ENCODE measurements around the gene CMC1. TPM values are rescaled to one million over a fixed set of nuclear protein-coding genes. Genes with fewer than 3 reads are reported as not detected.

The CMC1 gene
- total RNA-seq, 1 experiment from 2014 or later = 29.9 TPM

GRCh38 chr3:28337230-28337629 lies 95.8 kb downstream of the CMC1 start:
- H3K4me1 ChIP-seq (ENCODE audit: low read length) = no peaks in the 10 kb centered on the region
- no peak overlapping the region for H3K9ac ChIP-seq (ENCODE audit: low read length)
- no peak overlapping the region for H3K27ac ChIP-seq (ENCODE audit: low read length)
- peaks cover 26% of the 10 kb centered on the region for H3K79me2 ChIP-seq (ENCODE audit: low read length)
- H2AFZ ChIP-seq (ENCODE audit: low read length) = no peak overlapping the region
- no peaks in the 10 kb centered on the region for H3K27me3 ChIP-seq (ENCODE audit: low read length)
- no peaks in the 10 kb centered on the region for H3K9me2 ChIP-seq (replicated peaks; ENCODE audit: insufficient read depth, low read length)
- H4K20me1 ChIP-seq (ENCODE audit: insufficient read depth, low read depth, low read length) = no peaks in the 10 kb centered on the region
- no peak for DNase-seq
- H3K9me3 ChIP-seq (ENCODE audit: low read length) = no peaks in the 10 kb centered on the region
- no peak overlapping the region for H3K4me3 ChIP-seq (ENCODE audit: low read length)
- H3K4me2 ChIP-seq (ENCODE audit: low read depth, low read length, poor library complexity, severe bottlenecking) = no peak overlapping the region
- H3K36me3 ChIP-seq (ENCODE audit: insufficient read depth, low read length) = peaks cover 20% of the 10 kb centered on the region; the same call in 1 of the 2 replicates

GRCh38 chr3:28343144-28343543 lies 101.7 kb downstream of the CMC1 start:
- Histone ChIP-seq H4K20me1 (ENCODE audit: insufficient read depth, low read depth, low read length) (no peaks in the 10 kb centered on the region; the same call in 1 of the 2 replicates), H2AFZ (ENCODE audit: low read length) (no peak overlapping the region), H3K27me3 (ENCODE audit: low read length) (no peaks in the 10 kb centered on the region), H3K9ac (ENCODE audit: low read length) (no peak overlapping the region), H3K27ac (ENCODE audit: low read length) (no peak overlapping the region), H3K9me2 (replicated peaks; ENCODE audit: insufficient read depth, low read length) (no peaks in the 10 kb centered on the region), H3K4me3 (ENCODE audit: low read length) (no peak overlapping the region), H3K9me3 (ENCODE audit: low read length) (no peaks in the 10 kb centered on the region), H3K4me1 (ENCODE audit: low read length) (peaks cover 51% of the 10 kb centered on the region), H3K4me2 (ENCODE audit: low read depth, low read length, poor library complexity, severe bottlenecking) (no peak overlapping the region), H3K79me2 (ENCODE audit: low read length) (peaks cover 83% of the 10 kb centered on the region), H3K36me3 (ENCODE audit: insufficient read depth, low read length) (peaks cover 15% of the 10 kb centered on the region; the same call in 1 of the 2 replicates)
- no peak for DNase-seq

GRCh38 chr3:28345690-28346089 lies 104.3 kb downstream of the CMC1 start:
- H3K4me2 ChIP-seq (ENCODE audit: low read depth, low read length, poor library complexity, severe bottlenecking) = peak overlapping the region; percentile 83

GRCh38 chr3:28347374-28348264 lies 106.2 kb downstream of the CMC1 start:
- Histone ChIP-seq H3K4me3 (ENCODE audit: low read length) (peak overlapping the region; percentile 95), H3K9me3 (ENCODE audit: low read length) (no peaks in the 10 kb centered on the region), H3K9ac (ENCODE audit: low read length) (peak overlapping the region; percentile 98), H3K79me2 (ENCODE audit: low read length) (peaks cover 63% of the 10 kb centered on the region), H4K20me1 (ENCODE audit: insufficient read depth, low read depth, low read length) (no peaks in the 10 kb centered on the region; the same call in 1 of the 2 replicates), H3K27me3 (ENCODE audit: low read length) (no peaks in the 10 kb centered on the region), H3K36me3 (ENCODE audit: insufficient read depth, low read length) (no peaks in the 10 kb centered on the region), H2AFZ (ENCODE audit: low read length) (no peak overlapping the region), H3K9me2 (replicated peaks; ENCODE audit: insufficient read depth, low read length) (no peaks in the 10 kb centered on the region), H3K27ac (ENCODE audit: low read length) (no peak overlapping the region), H3K4me2 (ENCODE audit: low read depth, low read length, poor library complexity, severe bottlenecking) (peak overlapping the region; percentile 83), H3K4me1 (ENCODE audit: low read length) (peaks cover 59% of the 10 kb centered on the region)
- DNase-seq = peak; percentile 41

More at GRCh38 chr3:28345690-28346089, 104.3 kb downstream of the CMC1 start:
- H3K9me2 ChIP-seq (replicated peaks; ENCODE audit: insufficient read depth, low read length) = no peaks in the 10 kb centered on the region
- H3K27me3 ChIP-seq (ENCODE audit: low read length) = no peaks in the 10 kb centered on the region
- peaks cover 78% of the 10 kb centered on the region for H3K79me2 ChIP-seq (ENCODE audit: low read length)
- no peaks in the 10 kb centered on the region; the same call in 1 of the 2 replicates for H4K20me1 ChIP-seq (ENCODE audit: insufficient read depth, low read depth, low read length)
- H3K4me1 ChIP-seq (ENCODE audit: low read length) = peaks cover 61% of the 10 kb centered on the region
- H3K36me3 ChIP-seq (ENCODE audit: insufficient read depth, low read length) = no peaks in the 10 kb centered on the region
- no peak overlapping the region for H2AFZ ChIP-seq (ENCODE audit: low read length)
- no peak overlapping the region for H3K27ac ChIP-seq (ENCODE audit: low read length)
- H3K4me3 ChIP-seq (ENCODE audit: low read length) = no peak overlapping the region
- no peaks in the 10 kb centered on the region for H3K9me3 ChIP-seq (ENCODE audit: low read length)
- DNase-seq = peak; percentile 37
- H3K9ac ChIP-seq (ENCODE audit: low read length) = no peak overlapping the region

GRCh38 chr3:28348265-28348628 lies 106.8 kb downstream of the CMC1 start:
- H2AFZ ChIP-seq (ENCODE audit: low read length) = peak overlapping the region; percentile 95
- H3K9me2 ChIP-seq (replicated peaks; ENCODE audit: insufficient read depth, low read length) = no peaks in the 10 kb centered on the region
- no peaks in the 10 kb centered on the region for H3K36me3 ChIP-seq (ENCODE audit: insufficient read depth, low read length)
- peak overlapping the region; percentile 98 for H3K9ac ChIP-seq (ENCODE audit: low read length)
- peak overlapping the region; percentile 83 for H3K4me2 ChIP-seq (ENCODE audit: low read depth, low read length, poor library complexity, severe bottlenecking)
- H3K4me1 ChIP-seq (ENCODE audit: low read length) = peaks cover 53% of the 10 kb centered on the region
- H3K9me3 ChIP-seq (ENCODE audit: low read length) = no peaks in the 10 kb centered on the region
- H3K27me3 ChIP-seq (ENCODE audit: low read length) = no peaks in the 10 kb centered on the region
- no peak for DNase-seq
- H3K27ac ChIP-seq (ENCODE audit: low read length) = peak overlapping the region; percentile 68; the same call in 1 of the 2 replicates
- peaks cover 57% of the 10 kb centered on the region for H3K79me2 ChIP-seq (ENCODE audit: low read length)
- no peaks in the 10 kb centered on the region; the same call in 1 of the 2 replicates for H4K20me1 ChIP-seq (ENCODE audit: insufficient read depth, low read depth, low read length)
- H3K4me3 ChIP-seq (ENCODE audit: low read length) = peak overlapping the region; percentile 95

- peak; percentile 98 for DNase-seq
- Histone ChIP-seq H3K4me1 (ENCODE audit: low read length) (peaks cover 49% of the 10 kb centered on the region), H3K4me3 (ENCODE audit: low read length) (peak within 1 kb of the TSS; percentile 95), H3K9ac (ENCODE audit: low read length) (peak within 1 kb of the TSS; percentile 98), H3K27ac (ENCODE audit: low read length) (peak within 1 kb of the TSS; percentile 68), H2AFZ (ENCODE audit: low read length) (peak within 1 kb of the TSS; percentile 95), H3K4me2 (ENCODE audit: low read depth, low read length, poor library complexity, severe bottlenecking) (peak within 1 kb of the TSS; percentile 83), H3K79me2 (ENCODE audit: low read length) (peaks cover 51% of the 10 kb centered on the region), H4K20me1 (ENCODE audit: insufficient read depth, low read depth, low read length) (no peaks in the 10 kb centered on the region; the same call in 1 of the 2 replicates), H3K9me3 (ENCODE audit: low read length) (no peaks in the 10 kb centered on the region), H3K27me3 (ENCODE audit: low read length) (no peaks in the 10 kb centered on the region), H3K36me3 (ENCODE audit: insufficient read depth, low read length) (no peaks in the 10 kb centered on the region), H3K9me2 (replicated peaks; ENCODE audit: insufficient read depth, low read length) (no peaks in the 10 kb centered on the region)
Measured at GRCh38 chr3:28348629-28349468, 107.4 kb downstream of the CMC1 start, which contains the start of the genes AZI2 and ZCWPW2. AZI2 (minus strand) TSS chr3:28348824; CDS start chr3:28340617, 8,207 bp downstream. ZCWPW2 (plus strand) TSS chr3:28348721; CDS start chr3:28413069, 64,348 bp downstream.

- peak overlapping the region; percentile 83 for H3K4me2 ChIP-seq (ENCODE audit: low read depth, low read length, poor library complexity, severe bottlenecking)
- H3K36me3 ChIP-seq (ENCODE audit: insufficient read depth, low read length) = no peaks in the 10 kb centered on the region
- no peak overlapping the region for H3K27ac ChIP-seq (ENCODE audit: low read length)
- H3K9me2 ChIP-seq (replicated peaks; ENCODE audit: insufficient read depth, low read length) = no peaks in the 10 kb centered on the region
- peaks cover 45% of the 10 kb centered on the region for H3K79me2 ChIP-seq (ENCODE audit: low read length)
- H3K9ac ChIP-seq (ENCODE audit: low read length) = peak overlapping the region; percentile 98
- H4K20me1 ChIP-seq (ENCODE audit: insufficient read depth, low read depth, low read length) = no peaks in the 10 kb centered on the region; the same call in 1 of the 2 replicates
- H3K27me3 ChIP-seq (ENCODE audit: low read length) = no peaks in the 10 kb centered on the region
- no peaks in the 10 kb centered on the region for H3K9me3 ChIP-seq (ENCODE audit: low read length)
- DNase-seq = no peak
- H3K4me3 ChIP-seq (ENCODE audit: low read length) = peak overlapping the region; percentile 95
- peak overlapping the region; percentile 95 for H2AFZ ChIP-seq (ENCODE audit: low read length)
- peaks cover 45% of the 10 kb centered on the region for H3K4me1 ChIP-seq (ENCODE audit: low read length)
Measured at GRCh38 chr3:28349469-28350000, 108.1 kb downstream of the CMC1 start.
